Measurements from ENCODE around the gene GDAP1L1. TPM values are rescaled to one million over a fixed set of nuclear protein-coding genes. Genes with fewer than 3 reads are reported as not detected.
"Not testable (repeated sequence)": the region's sequence is repeated elsewhere in the genome, so short reads cannot be mapped to it uniquely, and the experiment has no call there.

The GDAP1L1 gene
- total and polyA plus RNA-seq, 2 experiments from 2014 or later: 0.77 to 2.2 TPM

- no peak overlapping the region for H2AFZ ChIP-seq
- H3K4me2 ChIP-seq: no peak overlapping the region
- no peaks in the 10 kb centered on the region for H3K9me3 ChIP-seq (ENCODE audit: low read depth)
- TF ChIP-seq, protein P1, sequence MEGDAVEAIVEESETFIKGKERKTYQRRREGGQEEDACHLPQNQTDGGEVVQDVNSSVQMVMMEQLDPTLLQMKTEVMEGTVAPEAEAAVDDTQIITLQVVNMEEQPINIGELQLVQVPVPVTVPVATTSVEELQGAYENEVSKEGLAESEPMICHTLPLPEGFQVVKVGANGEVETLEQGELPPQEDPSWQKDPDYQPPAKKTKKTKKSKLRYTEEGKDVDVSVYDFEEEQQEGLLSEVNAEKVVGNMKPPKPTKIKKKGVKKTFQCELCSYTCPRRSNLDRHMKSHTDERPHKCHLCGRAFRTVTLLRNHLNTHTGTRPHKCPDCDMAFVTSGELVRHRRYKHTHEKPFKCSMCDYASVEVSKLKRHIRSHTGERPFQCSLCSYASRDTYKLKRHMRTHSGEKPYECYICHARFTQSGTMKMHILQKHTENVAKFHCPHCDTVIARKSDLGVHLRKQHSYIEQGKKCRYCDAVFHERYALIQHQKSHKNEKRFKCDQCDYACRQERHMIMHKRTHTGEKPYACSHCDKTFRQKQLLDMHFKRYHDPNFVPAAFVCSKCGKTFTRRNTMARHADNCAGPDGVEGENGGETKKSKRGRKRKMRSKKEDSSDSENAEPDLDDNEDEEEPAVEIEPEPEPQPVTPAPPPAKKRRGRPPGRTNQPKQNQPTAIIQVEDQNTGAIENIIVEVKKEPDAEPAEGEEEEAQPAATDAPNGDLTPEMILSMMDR (IDR thresholded peaks at IDR 0.05; ENCODE audit: poor library complexity): no peak
- TF ChIP-seq EZH2phosphoT487 (IDR thresholded peaks at IDR 0.05; ENCODE audit: low read depth, severe bottlenecking, unreplicated experiment) (no peak), EZH2 (IDR thresholded peaks at IDR 0.05; ENCODE audit: borderline replicate concordance) (no peak)
- no peaks in the 10 kb centered on the region for H3K36me3 ChIP-seq (replicated peaks; ENCODE audit: insufficient read depth, low read depth)
- no peaks in the 10 kb centered on the region for H4K20me1 ChIP-seq (ENCODE audit: insufficient read depth, poor library complexity, severe bottlenecking)
- H3K27ac ChIP-seq: no peak overlapping the region
- H3K27me3 ChIP-seq: no peaks in the 10 kb centered on the region
- H3K4me3 ChIP-seq: no peak overlapping the region
- H3K4me1 ChIP-seq (ENCODE audit: insufficient read depth): no peaks in the 10 kb centered on the region
- DNase-seq (ENCODE audit: low spot score): no peak
- H3K9me2 ChIP-seq (replicated peaks; ENCODE audit: insufficient read depth): no peaks in the 10 kb centered on the region
- H3K79me2 ChIP-seq: no peaks in the 10 kb centered on the region
- WGBS (ENCODE audit: low lambda C conversion rate, missing lambda C conversion rate): 90% methylated on average over 7 of the region's 7 CpGs
Observed at GRCh38 chr20:44231193-44231592, 15.9 kb upstream of the GDAP1L1 start.

DNA sequence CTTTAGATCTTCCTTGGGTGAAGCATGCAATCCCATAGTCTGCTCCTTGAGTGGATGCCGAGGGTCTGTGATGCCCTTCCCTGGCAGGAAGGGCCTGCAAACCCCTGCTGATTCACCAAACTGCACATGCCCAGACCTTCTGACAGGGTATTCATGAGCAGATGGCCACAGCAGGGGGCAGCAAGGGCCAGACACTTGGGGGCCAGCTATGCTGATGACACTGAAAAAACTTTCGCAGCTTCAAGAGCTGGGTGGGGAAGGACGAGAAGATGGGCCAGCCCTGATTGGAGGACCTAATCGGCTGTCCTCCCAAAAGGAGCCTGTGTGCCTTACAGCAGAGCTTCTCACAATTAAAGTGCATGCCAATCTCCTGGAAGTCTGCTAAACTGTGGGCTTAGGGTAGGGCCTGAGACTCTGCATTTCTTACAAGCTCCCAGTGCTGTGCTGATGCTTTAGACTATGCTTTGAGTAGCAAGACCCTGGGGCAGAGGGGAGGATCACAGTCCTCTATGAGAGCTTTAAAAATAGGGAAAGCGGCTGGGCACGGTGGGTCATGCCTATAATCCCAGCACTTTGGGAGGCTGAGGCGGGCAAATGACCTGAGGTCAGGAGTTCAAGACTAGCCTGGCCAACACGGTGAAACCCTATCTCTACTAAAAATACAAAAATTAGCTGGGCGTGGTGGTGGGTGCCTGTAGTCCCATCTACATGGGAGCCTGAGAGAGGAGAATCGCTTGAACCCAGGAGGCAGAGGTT, 15.2 kb upstream of the GDAP1L1 start:
- no peaks in the 10 kb centered on the region for H3K36me3 ChIP-seq (replicated peaks; ENCODE audit: insufficient read depth, low read depth)
- H3K79me2 ChIP-seq: no peaks in the 10 kb centered on the region
- no peaks in the 10 kb centered on the region for H3K4me1 ChIP-seq (ENCODE audit: insufficient read depth)
- no peak overlapping the region for H2AFZ ChIP-seq
- H3K27ac ChIP-seq: no peak overlapping the region
- H3K27me3 ChIP-seq: no peaks in the 10 kb centered on the region
- H3K9me3 ChIP-seq (ENCODE audit: low read depth): no peaks in the 10 kb centered on the region
- WGBS (ENCODE audit: low lambda C conversion rate, missing lambda C conversion rate): 69% methylated on average over 10 of the region's 10 CpGs
- no peak overlapping the region for H3K4me2 ChIP-seq
- TF ChIP-seq EZH2 (IDR thresholded peaks at IDR 0.05; ENCODE audit: borderline replicate concordance) (no peak), EZH2phosphoT487 (IDR thresholded peaks at IDR 0.05; ENCODE audit: low read depth, severe bottlenecking, unreplicated experiment) (no peak)
- TF ChIP-seq, protein P1 (IDR thresholded peaks at IDR 0.05; ENCODE audit: poor library complexity): no peak
- DNase-seq (ENCODE audit: low spot score): no peak
- H4K20me1 ChIP-seq (ENCODE audit: insufficient read depth, poor library complexity, severe bottlenecking): no peaks in the 10 kb centered on the region
- no peak overlapping the region for H3K4me3 ChIP-seq
- H3K9me2 ChIP-seq (replicated peaks; ENCODE audit: insufficient read depth): no peaks in the 10 kb centered on the region

DNA sequence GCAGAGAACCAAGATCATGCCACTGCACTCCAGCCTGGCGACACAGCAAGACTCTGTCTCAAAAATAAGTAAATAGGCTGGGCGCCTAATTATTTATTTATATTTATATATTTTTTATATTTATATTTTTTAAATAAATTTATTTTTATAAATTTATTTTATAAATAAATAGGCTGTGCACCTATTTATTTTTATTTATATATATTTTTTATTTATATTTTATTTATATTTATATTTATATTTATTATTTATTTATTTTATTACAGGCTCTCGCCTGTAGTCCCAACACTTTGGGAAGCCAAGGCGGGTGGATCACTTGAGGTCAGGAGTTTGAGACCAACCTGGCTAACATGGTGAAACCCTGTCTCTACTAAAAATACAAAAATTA, 14.6 kb upstream of the GDAP1L1 start:
- H3K27ac ChIP-seq; H3K9me2 ChIP-seq (replicated peaks; ENCODE audit: insufficient read depth); H3K4me2 ChIP-seq; H3K79me2 ChIP-seq; H3K4me1 ChIP-seq (ENCODE audit: insufficient read depth); H2AFZ ChIP-seq; DNase-seq (ENCODE audit: low spot score); H3K4me3 ChIP-seq; H3K9me3 ChIP-seq (ENCODE audit: low read depth); H4K20me1 ChIP-seq (ENCODE audit: insufficient read depth, poor library complexity, severe bottlenecking); H3K27me3 ChIP-seq; H3K36me3 ChIP-seq (replicated peaks; ENCODE audit: insufficient read depth, low read depth): not testable (repeated sequence)
- 91% methylated on average over 4 of the region's 4 CpGs for WGBS (ENCODE audit: low lambda C conversion rate, missing lambda C conversion rate)

- H2AFZ ChIP-seq: no peak overlapping the region
- H3K27ac ChIP-seq: no peak overlapping the region
- H3K27me3 ChIP-seq: no peaks in the 10 kb centered on the region
- no peaks in the 10 kb centered on the region for H3K4me1 ChIP-seq (ENCODE audit: insufficient read depth)
- 91% methylated on average over 6 of the region's 6 CpGs for WGBS (ENCODE audit: low lambda C conversion rate, missing lambda C conversion rate)
- no peak overlapping the region for H3K4me2 ChIP-seq
- DNase-seq (ENCODE audit: low spot score): no peak
- no peaks in the 10 kb centered on the region for H3K9me2 ChIP-seq (replicated peaks; ENCODE audit: insufficient read depth)
- no peaks in the 10 kb centered on the region for H3K36me3 ChIP-seq (replicated peaks; ENCODE audit: insufficient read depth, low read depth)
- TF ChIP-seq EZH2phosphoT487 (IDR thresholded peaks at IDR 0.05; ENCODE audit: low read depth, severe bottlenecking, unreplicated experiment) (no peak), EZH2 (IDR thresholded peaks at IDR 0.05; ENCODE audit: borderline replicate concordance) (no peak)
- TF ChIP-seq, protein P1 (IDR thresholded peaks at IDR 0.05; ENCODE audit: poor library complexity): no peak
- H3K4me3 ChIP-seq: no peak overlapping the region
- no peaks in the 10 kb centered on the region for H3K9me3 ChIP-seq (ENCODE audit: low read depth)
- no peaks in the 10 kb centered on the region for H3K79me2 ChIP-seq
- H4K20me1 ChIP-seq (ENCODE audit: insufficient read depth, poor library complexity, severe bottlenecking): no peaks in the 10 kb centered on the region
Observed at GRCh38 chr20:44233436-44234016, 13.6 kb upstream of the GDAP1L1 start.

Measured in hepatocyte (in vitro differentiated cells).